GM12892 (cell line): Measurements from ENCODE around the gene ASB5.

Experiments
- POLR2A ChIP-seq: IDR thresholded peaks from 2 replicates; pipeline ENCODE4 v1.6.1; 2011; ENCODE audit warnings: low read depth, low read length, control low read depth
- POLR2AphosphoS5 ChIP-seq: IDR thresholded peaks from 2 replicates; pipeline ENCODE4 v1.6.1; 2011; ENCODE audit warnings: low read depth, low read length, control low read depth
- TAF1 ChIP-seq: IDR thresholded peaks from 2 replicates; pipeline ENCODE4 v1.6.1; 2011; ENCODE audit warnings: low read depth, mild to moderate bottlenecking, control low read depth, low read length, borderline replicate concordance

DNA sequence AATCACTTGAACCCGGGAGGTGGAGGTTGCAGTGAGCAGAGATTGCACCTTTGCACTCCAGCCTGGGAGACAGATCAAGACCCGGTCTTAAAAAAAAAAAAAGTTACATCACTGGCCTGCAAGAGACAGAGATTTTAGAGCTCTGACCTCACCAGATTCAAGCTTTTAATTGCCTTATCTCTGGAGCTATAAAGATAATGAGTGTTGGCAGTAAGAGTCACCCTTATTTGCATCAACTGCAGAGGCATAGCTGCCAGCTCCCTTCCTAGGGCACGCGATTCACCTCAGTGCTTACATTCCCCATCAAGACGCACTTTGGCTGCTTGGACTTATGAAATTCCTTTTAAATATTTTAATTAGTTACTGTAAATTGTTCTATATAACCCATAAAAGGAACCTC is 61.2 kb downstream of the ASB5 start:
- TF ChIP-seq TAF1 (no peak), POLR2AphosphoS5 (no peak), POLR2A (no peak)
